Measurements from ENCODE around the gene FOLR3.
"Not testable (repeated sequence)": the region's sequence is repeated elsewhere in the genome, so short reads cannot be mapped to it uniquely, and the experiment has no call there.

Gene FOLR3
- 0 reads per million in 3 donors for total RNA-seq

DNA sequence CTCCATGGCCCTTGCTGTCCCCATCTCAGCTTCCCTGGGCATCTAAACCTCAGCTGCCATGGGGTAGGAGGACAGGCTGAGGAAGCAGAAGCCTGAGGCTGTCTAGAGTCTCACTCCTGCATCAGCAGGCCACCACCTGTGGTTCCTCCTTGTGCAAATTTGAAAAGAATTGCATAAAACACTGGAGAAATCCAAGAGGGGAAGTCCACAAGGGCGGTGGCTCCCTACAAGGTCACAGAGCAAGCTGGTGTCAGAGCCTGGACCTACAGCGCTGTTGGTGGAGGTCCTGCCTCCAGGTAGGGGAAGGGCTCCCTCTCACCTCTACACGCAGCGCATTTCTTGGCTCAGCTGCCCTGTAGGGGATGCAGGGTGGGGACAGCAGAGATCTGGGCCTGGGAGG lies at the start of gene FOLR3:
Gene FOLR3, plus strand, starts transcription at position 253 of the 400 bp plus-strand sequence. CDS start 228 bp downstream, outside the sequence.
- not testable (repeated sequence) for H3K4me1 ChIP-seq (ENCODE audit: control insufficient read depth, insufficient read depth, low read length, poor library complexity, severe bottlenecking); H3K27ac ChIP-seq (ENCODE audit: insufficient read depth, low read length, poor library complexity, severe bottlenecking); H3K4me3 ChIP-seq (ENCODE audit: insufficient read depth, low read depth, low read length, poor library complexity, severe bottlenecking); H3K27me3 ChIP-seq (replicated peaks; ENCODE audit: control insufficient read depth, insufficient read depth, low read length, poor library complexity, severe bottlenecking); DNase-seq; H3K36me3 ChIP-seq (ENCODE audit: control insufficient read depth, insufficient read depth, low read length); H3K9me3 ChIP-seq (ENCODE audit: control insufficient read depth, low read length)

- no peaks in the 10 kb centered on the region for H3K27me3 ChIP-seq (replicated peaks; ENCODE audit: control insufficient read depth, insufficient read depth, low read length, poor library complexity, severe bottlenecking)
- H3K4me3 ChIP-seq (ENCODE audit: insufficient read depth, low read depth, low read length, poor library complexity, severe bottlenecking): no peak overlapping the region
- no peaks in the 10 kb centered on the region for H3K9me3 ChIP-seq (ENCODE audit: control insufficient read depth, low read length)
- no peak for DNase-seq
- no peaks in the 10 kb centered on the region for H3K36me3 ChIP-seq (ENCODE audit: control insufficient read depth, insufficient read depth, low read length)
- no peaks in the 10 kb centered on the region for H3K4me1 ChIP-seq (ENCODE audit: control insufficient read depth, insufficient read depth, low read length, poor library complexity, severe bottlenecking)
- H3K27ac ChIP-seq (ENCODE audit: insufficient read depth, low read length, poor library complexity, severe bottlenecking): no peak overlapping the region
Observed at GRCh38 chr11:72088076-72088808, 47.3 kb upstream of the FOLR3 start.

DNA sequence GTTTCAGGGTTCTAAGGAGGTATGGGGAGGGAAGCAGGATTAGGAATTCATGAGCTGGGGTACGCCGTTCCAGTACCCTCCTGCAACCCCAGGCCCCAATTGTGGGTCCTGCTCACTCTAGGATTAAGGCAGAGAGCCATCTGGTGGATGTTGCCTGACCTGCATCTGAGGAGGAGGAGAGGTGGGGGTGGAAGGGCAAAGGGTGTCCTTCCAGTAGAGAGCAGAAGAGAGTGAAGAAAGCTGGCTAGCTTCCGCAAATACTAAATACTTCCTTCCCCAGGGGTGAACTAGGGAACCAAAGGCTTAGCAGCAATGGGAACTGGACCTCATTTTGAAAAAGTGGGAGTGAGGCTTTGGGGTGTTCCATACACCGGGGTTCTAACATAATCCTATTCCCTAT lies 44.2 kb upstream of the FOLR3 start:
- Histone ChIP-seq H3K27me3 (replicated peaks; ENCODE audit: control insufficient read depth, insufficient read depth, low read length, poor library complexity, severe bottlenecking) (no peaks in the 10 kb centered on the region), H3K36me3 (ENCODE audit: control insufficient read depth, insufficient read depth, low read length) (peaks cover 9% of the 10 kb centered on the region)

GRCh38 chr11:72098741-72099140 lies 36.8 kb upstream of the FOLR3 start:
- H3K4me3 ChIP-seq (ENCODE audit: insufficient read depth, low read depth, low read length, poor library complexity, severe bottlenecking): no peak overlapping the region
- H3K36me3 ChIP-seq (ENCODE audit: control insufficient read depth, insufficient read depth, low read length): peaks cover 40% of the 10 kb centered on the region
- no peak overlapping the region for H3K27ac ChIP-seq (ENCODE audit: insufficient read depth, low read length, poor library complexity, severe bottlenecking)

More for the DNA sequence above, 44.2 kb upstream of the FOLR3 start:
- no peak overlapping the region for H3K27ac ChIP-seq (ENCODE audit: insufficient read depth, low read length, poor library complexity, severe bottlenecking)
- DNase-seq: peak; percentile 27 to 53 (median 48)
- H3K4me3 ChIP-seq (ENCODE audit: insufficient read depth, low read depth, low read length, poor library complexity, severe bottlenecking): no peak overlapping the region
- H3K9me3 ChIP-seq (ENCODE audit: control insufficient read depth, low read length): no peaks in the 10 kb centered on the region
- no peaks in the 10 kb centered on the region for H3K4me1 ChIP-seq (ENCODE audit: control insufficient read depth, insufficient read depth, low read length, poor library complexity, severe bottlenecking)

GRCh38 chr11:72100009-72100408 lies 35.5 kb upstream of the FOLR3 start:
- DNase-seq: no peak
- Histone ChIP-seq H3K36me3 (ENCODE audit: control insufficient read depth, insufficient read depth, low read length) (peaks cover 32% of the 10 kb centered on the region), H3K4me1 (ENCODE audit: control insufficient read depth, insufficient read depth, low read length, poor library complexity, severe bottlenecking) (peaks cover 17% of the 10 kb centered on the region), H3K27me3 (replicated peaks; ENCODE audit: control insufficient read depth, insufficient read depth, low read length, poor library complexity, severe bottlenecking) (no peaks in the 10 kb centered on the region), H3K27ac (ENCODE audit: insufficient read depth, low read length, poor library complexity, severe bottlenecking) (no peak overlapping the region), H3K4me3 (ENCODE audit: insufficient read depth, low read depth, low read length, poor library complexity, severe bottlenecking) (no peak overlapping the region), H3K9me3 (ENCODE audit: control insufficient read depth, low read length) (no peaks in the 10 kb centered on the region)

More at GRCh38 chr11:72098741-72099140, 36.8 kb upstream of the FOLR3 start:
- peaks cover 11% of the 10 kb centered on the region for H3K4me1 ChIP-seq (ENCODE audit: control insufficient read depth, insufficient read depth, low read length, poor library complexity, severe bottlenecking)
- H3K9me3 ChIP-seq (ENCODE audit: control insufficient read depth, low read length): no peaks in the 10 kb centered on the region
- DNase-seq: no peak
- no peaks in the 10 kb centered on the region for H3K27me3 ChIP-seq (replicated peaks; ENCODE audit: control insufficient read depth, insufficient read depth, low read length, poor library complexity, severe bottlenecking)

- DNase-seq: no peak
- Histone ChIP-seq H3K4me1 (ENCODE audit: control insufficient read depth, insufficient read depth, low read length, poor library complexity, severe bottlenecking) (peaks cover 17% of the 10 kb centered on the region), H3K27me3 (replicated peaks; ENCODE audit: control insufficient read depth, insufficient read depth, low read length, poor library complexity, severe bottlenecking) (no peaks in the 10 kb centered on the region), H3K36me3 (ENCODE audit: control insufficient read depth, insufficient read depth, low read length) (peaks cover 31% of the 10 kb centered on the region), H3K9me3 (ENCODE audit: control insufficient read depth, low read length) (no peaks in the 10 kb centered on the region), H3K27ac (ENCODE audit: insufficient read depth, low read length, poor library complexity, severe bottlenecking) (no peak overlapping the region), H3K4me3 (ENCODE audit: insufficient read depth, low read depth, low read length, poor library complexity, severe bottlenecking) (no peak overlapping the region)
Observed at GRCh38 chr11:72100462-72100861, 35.1 kb upstream of the FOLR3 start.

DNA sequence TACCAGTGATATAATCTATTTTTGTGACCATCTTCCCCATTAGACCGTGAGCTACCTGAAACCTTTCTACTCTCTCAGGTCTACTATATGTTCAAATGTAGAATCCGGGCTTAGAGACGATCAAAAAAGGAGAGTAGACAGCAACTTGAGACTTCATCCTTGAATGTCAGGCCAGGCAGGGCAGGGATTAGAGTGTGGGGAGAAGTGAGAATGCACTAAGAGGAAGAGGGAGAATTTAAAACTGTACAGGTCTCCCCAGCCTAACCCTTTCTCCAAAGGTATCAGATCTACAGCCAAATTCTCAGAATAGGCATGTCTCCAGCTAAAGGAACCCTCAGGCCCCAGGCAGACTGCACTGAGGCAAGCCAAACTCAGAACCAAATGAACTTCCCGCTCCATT lies 33.4 kb upstream of the FOLR3 start:
- no peaks in the 10 kb centered on the region for H3K27me3 ChIP-seq (replicated peaks; ENCODE audit: control insufficient read depth, insufficient read depth, low read length, poor library complexity, severe bottlenecking)
- peak overlapping the region; percentile 77 for H3K4me3 ChIP-seq (ENCODE audit: insufficient read depth, low read depth, low read length, poor library complexity, severe bottlenecking)
- peaks cover 17% of the 10 kb centered on the region for H3K4me1 ChIP-seq (ENCODE audit: control insufficient read depth, insufficient read depth, low read length, poor library complexity, severe bottlenecking)
- peak overlapping the region; percentile 84 for H3K27ac ChIP-seq (ENCODE audit: insufficient read depth, low read length, poor library complexity, severe bottlenecking)
- H3K36me3 ChIP-seq (ENCODE audit: control insufficient read depth, insufficient read depth, low read length): peaks cover 26% of the 10 kb centered on the region
- H3K9me3 ChIP-seq (ENCODE audit: control insufficient read depth, low read length): no peaks in the 10 kb centered on the region
- DNase-seq: no peak

- Histone ChIP-seq H3K4me1 (ENCODE audit: control insufficient read depth, insufficient read depth, low read length, poor library complexity, severe bottlenecking) (peaks cover 17% of the 10 kb centered on the region), H3K36me3 (ENCODE audit: control insufficient read depth, insufficient read depth, low read length) (peaks cover 21% of the 10 kb centered on the region), H3K9me3 (ENCODE audit: control insufficient read depth, low read length) (no peaks in the 10 kb centered on the region), H3K27me3 (replicated peaks; ENCODE audit: control insufficient read depth, insufficient read depth, low read length, poor library complexity, severe bottlenecking) (no peaks in the 10 kb centered on the region), H3K4me3 (ENCODE audit: insufficient read depth, low read depth, low read length, poor library complexity, severe bottlenecking) (peak overlapping the region; percentile 77), H3K27ac (ENCODE audit: insufficient read depth, low read length, poor library complexity, severe bottlenecking) (peak overlapping the region; percentile 84)
- DNase-seq: no peak
Observed at GRCh38 chr11:72102631-72102945, 32.9 kb upstream of the FOLR3 start.

DNA sequence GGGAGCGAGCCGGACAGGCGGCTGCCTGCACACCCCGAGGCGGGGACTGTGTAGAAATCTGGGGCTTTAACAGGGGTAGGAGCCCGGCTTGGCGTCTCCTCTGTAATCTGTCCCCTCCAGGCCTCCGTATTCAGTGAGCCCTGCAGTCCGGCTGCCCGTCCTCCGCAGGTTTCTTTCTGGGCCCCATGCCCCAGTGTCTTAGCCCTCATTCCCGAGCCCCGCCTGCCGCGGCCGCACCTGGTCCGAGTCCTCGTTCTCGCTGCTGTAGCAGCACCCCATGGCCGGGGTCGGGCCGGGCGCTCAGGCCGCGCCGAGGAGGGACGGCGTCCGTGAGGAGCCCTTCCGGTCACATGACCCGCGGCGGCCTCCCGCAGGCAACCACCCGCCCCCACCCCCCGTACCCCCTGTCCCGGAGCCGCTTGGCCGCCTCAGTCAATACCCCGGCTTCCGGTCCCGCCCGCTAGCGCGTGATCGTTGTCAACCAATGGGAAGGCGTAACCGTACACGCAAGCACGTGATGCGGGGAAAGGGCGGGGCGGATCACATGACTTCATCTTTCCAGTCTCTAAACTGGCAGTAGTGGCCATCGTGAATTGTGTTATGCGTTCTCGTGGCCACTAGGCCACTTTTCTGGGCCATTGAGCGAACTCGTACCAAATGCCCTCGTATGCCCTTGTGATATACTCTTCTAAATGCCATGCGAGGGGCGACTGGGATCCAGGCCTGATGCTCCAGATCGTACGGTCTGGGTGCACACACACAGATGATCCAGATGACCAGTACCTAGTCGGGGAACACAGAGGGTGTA lies 32.4 kb upstream of the FOLR3 start, which contains the start of gene LAMTOR1:
Gene LAMTOR1, minus strand, starts transcription at position 352 of the 808 bp plus-strand sequence. Its CDS starts 73 bp downstream, at position 279.
- H3K27ac ChIP-seq (ENCODE audit: insufficient read depth, low read length, poor library complexity, severe bottlenecking): peak within 1 kb of the TSS; percentile 84

GRCh38 chr11:72103754-72104167 lies 31.8 kb upstream of the FOLR3 start:
- H3K36me3 ChIP-seq (ENCODE audit: control insufficient read depth, insufficient read depth, low read length): peaks cover 13% of the 10 kb centered on the region

More for the DNA sequence above, 32.4 kb upstream of the FOLR3 start, which contains the start of gene LAMTOR1:
- Histone ChIP-seq H3K9me3 (ENCODE audit: control insufficient read depth, low read length) (no peaks in the 10 kb centered on the region), H3K4me1 (ENCODE audit: control insufficient read depth, insufficient read depth, low read length, poor library complexity, severe bottlenecking) (peaks cover 17% of the 10 kb centered on the region), H3K4me3 (ENCODE audit: insufficient read depth, low read depth, low read length, poor library complexity, severe bottlenecking) (peak within 1 kb of the TSS; percentile 77), H3K27me3 (replicated peaks; ENCODE audit: control insufficient read depth, insufficient read depth, low read length, poor library complexity, severe bottlenecking) (no peaks in the 10 kb centered on the region), H3K36me3 (ENCODE audit: control insufficient read depth, insufficient read depth, low read length) (peaks cover 16% of the 10 kb centered on the region)
- peak; percentile 94 to 97 (median 96) for DNase-seq

More at GRCh38 chr11:72103754-72104167, 31.8 kb upstream of the FOLR3 start:
- Histone ChIP-seq H3K27ac (ENCODE audit: insufficient read depth, low read length, poor library complexity, severe bottlenecking) (peak overlapping the region; percentile 59), H3K27me3 (replicated peaks; ENCODE audit: control insufficient read depth, insufficient read depth, low read length, poor library complexity, severe bottlenecking) (no peaks in the 10 kb centered on the region), H3K4me1 (ENCODE audit: control insufficient read depth, insufficient read depth, low read length, poor library complexity, severe bottlenecking) (peaks cover 17% of the 10 kb centered on the region), H3K4me3 (ENCODE audit: insufficient read depth, low read depth, low read length, poor library complexity, severe bottlenecking) (peak overlapping the region; percentile 77), H3K9me3 (ENCODE audit: control insufficient read depth, low read length) (no peaks in the 10 kb centered on the region)
- DNase-seq: no peak
